Activated CD8-positive, alpha-beta T cell treated with anti-CD3 and anti-CD28 coated beads for 36 hours (primary cell): Measurements from ENCODE around the gene RIMBP2. TPM values are rescaled to one million over a fixed set of nuclear protein-coding genes. Genes with fewer than 3 reads are reported as not detected.

ENCODE experiments used
- ATAC-seq: fragments of 200-7000 bp; cut with Tn5 transposase; one replicate; pipeline ENCODE4 v1.10.0; 2021; ENCODE audit warnings: mild to moderate bottlenecking, moderate library complexity
- CTCF ChIA-PET: fragments of 350-600 bp; sonication (Branson Sonifier 250); formaldehyde crosslinking; loops from one replicate; lab custom pipeline; 2021; ENCODE audit warnings: antibody characterized with exemption; lab: Charles Lee
- POLR2A ChIA-PET: fragments of 350-600 bp; sonication (Branson Sonifier 250); formaldehyde crosslinking; loops from one replicate; lab custom pipeline; 2021; ENCODE audit warnings: antibody characterized with exemption; lab: Charles Lee
- DNase-seq: peaks from one replicate; pipeline ENCODE4 v3.0.0-alpha.2; 2020
- H3K27ac Mint-ChIP-seq: one replicate; pipeline ENCODE4 v1.8.0; 2021; ENCODE audit warnings: mild to moderate bottlenecking, mixed read lengths
- H3K27me3 Mint-ChIP-seq: one replicate; pipeline ENCODE4 v1.8.0; 2021; ENCODE audit warnings: mixed read lengths
- H3K36me3 Mint-ChIP-seq: one replicate; pipeline ENCODE4 v1.8.0; 2021; ENCODE audit warnings: low read depth, mixed read lengths
- H3K4me1 Mint-ChIP-seq: one replicate; pipeline ENCODE4 v1.8.0; 2021; ENCODE audit warnings: low read depth, mixed read lengths
- H3K4me3 Mint-ChIP-seq: one replicate; pipeline ENCODE4 v1.8.0; 2021; ENCODE audit warnings: mild to moderate bottlenecking, moderate library complexity, mixed read lengths
- H3K9me3 Mint-ChIP-seq: one replicate; pipeline ENCODE4 v1.8.0; 2021; ENCODE audit warnings: mixed read lengths
- CTCF ChIP-seq: fragments of 200-600 bp; IDR thresholded peaks from one replicate; pipeline ENCODE4 v1.8.0; 2022; ENCODE audit warnings: antibody characterized with exemption, mild to moderate bottlenecking
- intact Hi-C: fragments of 100-400 bp; cut with micrococcal nuclease; formaldehyde crosslinking; loops from one replicate; pipeline ENCODE4 v1.10.0; 2022
- total RNA-seq, 2 experiments: library from RNA; stranded (reverse); gene quantifications; one replicate each; pipeline ENCODE4 v1.2.3, GENCODE V29; 2021

Gene RIMBP2
- total RNA-seq, 2 experiments from 2014 or later, result not detected

DNA sequence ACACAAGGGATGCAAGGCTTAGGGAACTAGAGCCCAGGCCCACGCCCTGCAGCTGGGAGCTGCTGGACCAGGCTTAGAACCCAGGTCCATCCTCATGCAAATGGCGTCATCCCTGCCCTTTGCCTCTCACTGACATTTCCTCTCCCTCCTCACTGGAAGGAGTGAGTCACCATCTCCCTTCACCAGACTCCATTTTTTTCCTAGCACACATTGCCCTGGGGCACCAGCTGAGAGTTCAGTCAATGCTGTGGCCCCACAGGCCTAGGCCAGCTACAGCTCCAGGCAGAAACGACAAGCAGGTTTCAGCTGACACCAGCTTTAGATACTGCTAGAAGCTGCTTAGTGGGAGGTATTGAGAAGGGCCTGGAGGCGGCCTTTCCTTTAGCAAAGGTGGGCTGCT is 98.9 kb downstream of the RIMBP2 start:
- Mint-ChIP-seq H3K36me3 (no peaks in the 10 kb centered on the region), H3K9me3 (no peaks in the 10 kb centered on the region), H3K4me3 (no peak overlapping the region), H3K27ac (no peak overlapping the region), H3K4me1 (no peaks in the 10 kb centered on the region), H3K27me3 (no peaks in the 10 kb centered on the region)
- intact Hi-C loops, result no loop called here
- DNase-seq (no peak), ATAC-seq (no peak)
- ChIA-PET CTCF (no interaction called here), POLR2A (no interaction called here)
- no peak for TF ChIP-seq CTCF

- no peak for ATAC-seq
- Mint-ChIP-seq H3K27ac (no peak overlapping the region), H3K27me3 (no peaks in the 10 kb centered on the region), H3K36me3 (no peaks in the 10 kb centered on the region), H3K9me3 (no peaks in the 10 kb centered on the region), H3K4me3 (no peak overlapping the region), H3K4me1 (no peaks in the 10 kb centered on the region)
- ChIA-PET POLR2A (no interaction called here), CTCF (no interaction called here)
- TF ChIP-seq CTCF, result no peak
- intact Hi-C loops, result no loop called here
- DNase-seq, result no peak
Measured at GRCh38 chr12:130615861-130616345, 100.2 kb downstream of the RIMBP2 start.

- no peak for TF ChIP-seq CTCF
- ChIA-PET CTCF (no interaction called here), POLR2A (no interaction called here)
- ATAC-seq (no peak), DNase-seq (no peak)
- Mint-ChIP-seq H3K27me3 (no peaks in the 10 kb centered on the region), H3K27ac (no peak overlapping the region), H3K4me1 (no peaks in the 10 kb centered on the region), H3K36me3 (no peaks in the 10 kb centered on the region), H3K9me3 (no peaks in the 10 kb centered on the region), H3K4me3 (no peak overlapping the region)
- intact Hi-C loops, result no loop called here
Measured at GRCh38 chr12:130614530-130614905, 101.6 kb downstream of the RIMBP2 start.

- Mint-ChIP-seq H3K4me1 (no peaks in the 10 kb centered on the region), H3K36me3 (no peaks in the 10 kb centered on the region), H3K27ac (no peak overlapping the region), H3K4me3 (no peak overlapping the region), H3K9me3 (no peaks in the 10 kb centered on the region), H3K27me3 (no peaks in the 10 kb centered on the region)
- ChIA-PET CTCF (no interaction called here), POLR2A (no interaction called here)
- no peak for ATAC-seq
- TF ChIP-seq CTCF, result no peak
- intact Hi-C loops, result no loop called here
- DNase-seq, result no peak
Measured at GRCh38 chr12:130613831-130614529, 102.1 kb downstream of the RIMBP2 start.

- no peak for TF ChIP-seq CTCF
- no peaks in the 10 kb centered on the region for H3K36me3 Mint-ChIP-seq
- H3K9me3 Mint-ChIP-seq, result no peaks in the 10 kb centered on the region
- H3K27ac Mint-ChIP-seq, result no peak overlapping the region
- ATAC-seq, result no peak
- POLR2A ChIA-PET, result no interaction called here
- no peaks in the 10 kb centered on the region for H3K27me3 Mint-ChIP-seq
- H3K4me3 Mint-ChIP-seq, result no peak overlapping the region
- CTCF ChIA-PET, result no interaction called here
- no peak for DNase-seq
- intact Hi-C loops, result no loop called here
- no peaks in the 10 kb centered on the region for H3K4me1 Mint-ChIP-seq
Measured at GRCh38 chr12:130613131-130613530, 103.0 kb downstream of the RIMBP2 start.
